ENCODE data around the gene DAD1.
"Not testable (repeated sequence)": the region's sequence is repeated elsewhere in the genome, so short reads cannot be mapped to it uniquely, and the experiment has no call there.

Gene DAD1

DNA sequence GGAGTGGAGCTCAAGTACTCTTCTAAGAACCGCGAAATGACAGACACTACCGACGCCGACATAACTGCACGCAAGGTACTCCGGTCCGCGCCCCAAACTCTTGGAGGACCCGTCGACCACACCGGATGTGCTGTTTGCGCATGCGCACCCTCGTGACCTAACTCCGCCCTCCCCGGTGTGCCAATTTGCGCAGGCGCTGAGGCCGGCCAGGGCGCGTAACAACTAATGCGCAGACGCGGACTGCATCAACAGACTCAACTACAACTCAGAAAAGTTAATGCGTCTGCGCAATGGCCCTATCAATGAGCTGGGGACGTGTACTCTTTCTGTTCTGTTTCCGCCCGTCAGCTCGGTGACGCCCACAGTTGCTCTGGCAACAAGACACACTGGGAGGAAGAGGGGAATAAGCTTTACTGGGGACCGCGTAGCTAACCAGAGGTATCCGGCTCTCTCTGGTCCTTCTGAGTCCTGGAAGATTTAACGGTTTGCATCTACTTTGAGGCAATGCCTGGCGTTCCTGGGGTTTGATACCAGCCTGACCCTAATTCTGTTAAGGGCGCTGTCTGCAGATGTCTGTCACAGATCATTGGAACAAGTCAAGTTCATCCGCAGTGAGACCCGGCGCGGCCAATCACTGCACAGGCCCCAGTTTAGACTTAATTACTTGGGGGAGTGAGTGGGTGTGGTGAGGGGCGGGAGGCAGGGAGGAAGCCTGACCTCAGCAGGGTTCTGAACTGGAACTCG lies at the start of gene DAD1:
Gene DAD1 (minus strand): TSS at position 129 of the 744 bp plus-strand sequence. CDS start 67 bp downstream, at position 62.
- peak; percentile 99 for DNase-seq

DNA sequence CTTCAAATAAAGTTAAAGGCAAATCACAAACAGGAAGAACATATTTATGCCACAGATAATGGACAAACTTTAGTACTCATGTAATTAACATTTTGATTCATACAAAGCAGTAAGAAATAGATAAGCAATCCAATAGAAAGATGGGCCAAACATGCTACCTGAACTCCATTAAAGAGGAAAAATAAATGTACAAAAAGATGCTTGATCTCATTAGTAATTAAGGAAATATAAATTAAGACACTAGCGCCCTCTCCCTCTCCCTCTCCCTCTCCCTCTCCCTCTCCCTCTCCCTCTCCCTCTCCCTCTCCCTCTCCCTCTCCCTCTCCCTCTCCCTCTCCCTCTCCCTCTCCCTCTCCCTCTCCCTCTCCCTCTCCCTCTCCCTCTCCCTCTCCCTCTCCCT lies 47.0 kb upstream of the DAD1 start:
- DNase-seq, result not testable (repeated sequence)

DNA sequence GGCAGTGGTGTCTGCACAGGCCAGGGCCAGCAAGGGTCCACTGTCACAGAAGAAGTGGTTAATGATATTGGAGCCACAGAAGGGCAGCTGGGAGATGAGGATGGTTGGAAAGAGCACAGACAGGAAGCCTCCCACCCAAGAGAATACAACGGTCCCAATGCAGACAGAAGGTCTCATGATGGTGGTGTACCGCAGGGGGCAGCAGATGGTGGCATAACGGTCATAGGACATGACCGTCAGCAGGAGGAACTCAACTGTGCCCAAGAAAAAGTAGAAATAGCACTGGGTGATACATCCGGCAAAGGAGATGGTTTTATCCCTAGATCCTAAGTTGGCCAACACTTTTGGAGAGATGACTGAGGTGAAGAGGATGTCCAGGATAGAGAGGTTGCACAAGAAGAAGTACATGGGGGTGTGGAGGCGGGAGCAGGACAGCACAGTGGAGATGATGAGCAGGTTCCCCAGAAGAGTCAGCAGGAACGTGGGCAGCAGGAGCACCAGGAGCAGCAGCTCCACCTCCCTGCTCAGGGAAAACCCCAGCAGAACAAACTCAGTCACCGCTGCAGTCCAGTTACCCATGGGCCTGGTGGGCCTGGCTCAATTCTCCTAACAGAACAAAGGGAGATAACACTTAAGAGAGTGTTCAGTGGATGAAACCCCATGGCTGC lies 45.3 kb upstream of the DAD1 start:
- no peak for DNase-seq

DNA sequence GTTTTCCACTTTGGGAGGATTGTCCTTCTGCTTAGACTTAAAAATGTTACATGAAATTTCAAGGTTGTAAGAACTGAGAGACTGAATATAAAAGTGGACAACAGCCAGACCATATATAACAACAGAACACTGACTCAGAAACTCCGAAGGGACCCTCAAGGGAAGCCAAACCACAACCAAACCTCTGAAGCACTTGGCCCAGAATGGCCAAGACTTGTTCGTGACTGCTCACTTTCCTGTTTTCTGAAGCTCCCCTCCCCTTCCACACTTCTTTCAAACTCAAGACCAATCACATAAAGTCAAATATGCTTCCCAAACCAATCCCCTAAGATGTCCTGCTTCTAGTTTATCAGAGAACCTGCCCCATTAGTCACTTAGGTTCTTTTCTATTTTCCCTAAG lies 41.5 kb upstream of the DAD1 start:
- no peak for DNase-seq

DNA sequence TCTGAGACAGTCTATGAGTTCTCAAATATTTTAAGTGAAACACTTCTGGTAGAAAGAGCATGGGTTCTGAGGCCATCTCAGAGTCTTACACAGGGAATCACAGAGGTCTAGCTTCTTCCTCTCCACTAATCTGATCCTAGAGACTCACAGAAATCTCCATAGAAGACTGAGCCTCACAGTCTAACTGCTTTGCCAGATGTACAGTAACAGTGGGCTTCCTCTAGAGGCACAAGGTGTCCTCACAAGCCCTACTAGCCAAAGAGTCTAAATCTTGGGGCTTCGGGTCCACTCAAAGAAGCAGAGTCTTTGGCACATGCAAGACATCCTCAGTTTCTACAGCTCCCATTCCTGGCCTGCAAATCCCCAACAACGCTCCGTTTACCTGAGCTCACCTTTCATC lies 41.0 kb upstream of the DAD1 start:
- DNase-seq, result no peak

DNA sequence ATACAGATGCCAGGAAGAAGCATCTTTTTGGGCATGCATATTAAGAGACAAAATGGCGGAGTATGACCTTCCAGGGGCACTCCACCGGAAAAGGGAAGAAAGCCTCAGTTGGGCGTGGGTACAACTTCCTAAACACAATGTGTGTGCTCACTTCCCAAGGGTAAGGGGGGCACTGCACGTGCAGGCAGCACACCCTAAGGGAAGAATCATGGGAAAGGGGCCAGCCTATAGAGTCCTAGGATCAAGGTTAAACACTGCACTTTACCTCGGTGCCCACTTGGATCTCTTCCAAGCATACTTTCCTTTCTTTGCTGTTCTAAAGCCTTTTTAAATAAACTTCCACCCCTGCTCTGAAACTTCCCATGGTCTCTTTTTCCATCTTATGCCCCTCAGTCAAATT lies 40.3 kb upstream of the DAD1 start:
- DNase-seq, result no peak

DNA sequence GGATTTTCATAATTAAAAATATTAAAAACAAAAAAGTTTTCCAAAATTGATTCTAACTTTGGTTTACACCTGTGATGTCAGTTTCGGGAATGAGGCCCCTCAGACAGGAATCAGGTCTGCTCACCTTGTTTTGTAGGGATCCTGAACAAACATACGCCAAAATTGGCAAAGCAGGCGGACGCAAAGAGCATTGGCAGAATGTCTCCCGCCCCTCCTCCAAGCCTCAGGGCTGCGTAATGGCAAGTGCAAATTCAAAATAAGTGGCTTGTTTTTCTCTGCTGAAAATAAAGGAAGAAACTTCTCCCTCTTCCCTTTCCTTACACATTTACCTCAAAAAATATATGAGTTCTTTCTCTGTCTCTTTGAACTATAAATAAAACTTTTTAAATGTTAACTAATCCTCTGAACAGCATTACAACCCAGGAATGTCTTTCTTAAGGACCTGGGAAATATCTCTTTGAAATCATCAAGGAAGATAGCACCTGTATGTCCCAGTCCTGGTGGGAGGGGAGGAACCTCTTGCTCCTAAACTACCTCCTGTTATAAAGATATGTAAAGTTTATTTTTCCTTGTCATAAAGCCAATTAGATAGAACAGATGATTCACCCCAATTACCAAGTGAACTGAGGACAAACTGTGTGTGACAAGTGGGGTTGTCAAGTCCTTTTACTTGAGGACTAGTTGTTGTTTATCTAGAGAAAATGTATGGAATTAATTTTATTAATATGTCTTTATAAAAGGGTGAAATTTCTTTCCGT lies 38.7 kb upstream of the DAD1 start:
- no peak for DNase-seq

DNA sequence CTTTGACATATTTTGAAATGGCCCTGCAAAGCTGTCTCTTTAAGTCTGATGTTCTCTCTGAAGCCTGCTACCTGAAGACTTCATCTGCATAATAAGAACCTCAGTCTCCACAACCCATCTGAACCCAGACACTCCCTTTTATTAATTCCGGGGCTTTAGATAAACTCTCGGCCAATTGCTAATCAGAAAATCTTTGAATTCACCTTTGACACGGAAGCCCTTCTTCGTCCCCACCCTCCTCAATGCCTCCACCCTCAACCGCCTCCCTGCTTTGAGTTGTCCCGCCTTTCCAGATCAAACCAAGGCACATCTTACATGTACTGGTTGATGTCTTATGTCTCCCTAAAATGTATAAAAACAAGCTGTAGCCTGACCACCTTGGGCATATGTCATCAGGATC lies 37.6 kb upstream of the DAD1 start:
- no peak for DNase-seq

DNA sequence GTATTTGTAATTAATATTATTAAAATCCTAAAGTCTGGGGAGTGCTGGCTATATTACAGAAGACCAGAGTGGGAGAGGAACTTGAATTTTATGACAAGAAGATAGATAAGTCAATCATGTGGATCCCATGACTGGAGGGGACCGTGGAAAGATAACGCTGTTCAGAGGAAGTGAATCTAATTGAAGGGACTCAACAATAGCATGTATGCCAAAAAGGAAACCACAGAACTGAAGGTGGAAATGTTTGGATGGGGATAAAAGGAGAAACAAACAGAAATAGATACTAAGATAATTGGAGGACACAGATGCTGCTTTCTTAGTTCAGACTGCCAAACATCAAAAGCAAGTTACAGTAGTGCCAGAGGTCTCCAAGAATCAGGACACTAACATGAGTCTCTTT lies 34.0 kb upstream of the DAD1 start:
- DNase-seq, result no peak

DNA sequence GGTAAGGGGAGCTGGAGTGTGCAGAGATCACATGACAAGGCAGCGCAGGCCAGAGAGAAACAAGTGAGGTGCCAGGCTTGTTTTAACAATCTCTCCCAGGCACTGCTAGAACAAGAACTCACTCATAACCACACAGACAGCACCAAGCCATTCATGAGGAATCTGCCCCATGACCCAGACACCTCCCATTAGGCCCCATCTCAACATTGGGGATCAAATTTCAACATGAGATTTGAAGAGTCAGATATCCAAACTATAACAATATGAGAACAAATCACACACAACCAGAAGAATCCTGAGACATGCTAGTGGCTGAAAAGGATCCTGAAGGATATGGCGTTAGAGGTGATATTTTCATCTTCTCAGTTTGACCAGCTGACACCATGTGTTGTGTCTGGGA lies 33.2 kb upstream of the DAD1 start:
- no peak for DNase-seq

DNA sequence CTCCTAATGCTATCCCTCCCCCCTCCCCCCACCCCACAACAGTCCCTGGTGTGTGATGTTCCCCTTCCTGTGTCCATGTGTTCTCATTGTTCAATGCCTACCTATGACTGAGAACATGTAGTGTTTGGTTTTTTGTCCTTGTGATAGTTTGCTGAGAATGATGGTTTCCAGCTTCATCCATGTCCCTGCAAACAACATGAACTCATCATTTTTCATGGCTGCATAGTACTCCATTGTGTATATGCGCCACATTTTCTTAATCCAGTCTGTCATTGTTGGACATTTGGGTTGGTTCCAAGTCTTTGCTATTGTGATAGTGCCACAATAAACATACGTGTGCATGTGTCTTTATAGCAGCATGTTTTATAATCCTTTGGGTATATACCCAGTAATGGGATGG lies 26.7 kb upstream of the DAD1 start:
- not testable (repeated sequence) for DNase-seq

DNA sequence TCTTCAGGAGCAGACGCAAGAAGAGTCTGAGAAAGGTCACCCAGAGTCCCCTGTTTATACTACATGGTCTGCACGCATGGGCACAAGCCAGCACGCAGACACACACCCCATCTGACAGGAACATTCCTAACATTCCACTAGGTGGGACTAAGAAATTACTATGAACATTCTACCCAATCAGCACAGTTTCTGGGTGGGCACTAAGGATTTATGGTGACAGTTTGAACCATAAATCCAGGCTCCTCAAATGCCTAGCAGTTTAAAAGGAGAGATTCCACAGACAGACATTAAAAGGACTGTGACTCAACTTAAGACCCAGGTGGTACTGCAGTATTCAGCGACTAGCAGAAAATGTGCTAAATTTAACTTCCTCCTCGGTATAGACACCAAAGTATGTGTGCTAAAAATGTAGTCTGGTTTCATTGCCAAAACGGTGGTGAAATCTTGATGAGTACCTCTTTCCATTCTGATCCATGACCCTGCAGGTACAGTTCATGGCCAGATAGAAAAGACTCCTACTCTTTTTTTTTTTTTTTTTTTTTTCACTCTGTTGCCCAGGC lies 25.3 kb upstream of the DAD1 start:
- no peak for DNase-seq

DNA sequence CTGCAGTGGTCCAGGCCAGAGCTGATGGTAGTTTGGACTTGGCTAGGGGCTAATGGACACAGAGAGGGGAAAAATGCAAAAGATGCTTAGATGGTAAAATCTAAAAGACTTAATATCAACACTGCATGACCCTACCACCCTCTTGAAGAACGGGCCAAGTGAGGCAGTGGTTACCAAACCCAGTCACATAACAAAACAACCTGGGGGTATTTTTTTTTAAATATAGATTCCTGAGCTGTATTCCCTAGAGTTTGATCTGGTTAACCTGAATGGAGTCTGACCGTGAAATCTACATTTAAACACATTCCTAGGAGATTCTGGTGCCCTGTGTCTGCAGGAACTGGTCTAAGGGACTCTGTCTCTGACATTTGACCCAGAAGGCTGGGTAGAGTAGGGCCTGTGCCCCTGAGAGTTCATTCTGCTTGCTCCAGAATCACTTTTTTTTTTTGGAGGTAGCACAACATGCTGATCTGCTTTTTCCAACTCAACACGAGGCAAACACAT lies 24.8 kb upstream of the DAD1 start:
- no peak for DNase-seq

DNA sequence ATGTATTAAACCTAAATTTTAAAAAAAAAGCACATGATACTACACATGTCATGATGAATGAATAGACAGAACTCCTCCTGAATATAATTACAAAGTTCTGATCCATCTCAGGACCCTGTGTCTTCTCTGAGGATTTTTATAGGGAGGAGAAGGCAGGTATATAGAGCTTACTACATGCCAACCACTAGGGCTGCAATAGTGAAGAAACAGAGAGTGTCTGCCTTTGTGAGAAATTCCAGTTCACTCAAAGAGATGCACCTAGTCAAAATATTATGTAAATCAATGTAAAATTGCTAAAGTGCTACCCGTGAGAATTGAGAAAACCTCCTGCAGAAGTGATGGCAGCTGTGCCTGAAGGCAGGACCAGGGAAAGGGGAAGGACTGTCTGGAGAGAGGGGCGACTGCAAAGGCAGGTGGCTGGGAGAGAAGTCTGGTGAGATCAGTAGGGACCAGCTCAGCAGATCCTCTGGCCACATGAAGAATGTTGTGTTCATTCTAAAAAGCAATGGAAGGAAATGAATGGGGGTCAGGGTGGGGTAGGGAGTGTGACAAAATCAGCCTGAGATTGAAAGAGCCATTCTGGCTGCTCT lies 24.2 kb upstream of the DAD1 start:
- no peak for DNase-seq

DNA sequence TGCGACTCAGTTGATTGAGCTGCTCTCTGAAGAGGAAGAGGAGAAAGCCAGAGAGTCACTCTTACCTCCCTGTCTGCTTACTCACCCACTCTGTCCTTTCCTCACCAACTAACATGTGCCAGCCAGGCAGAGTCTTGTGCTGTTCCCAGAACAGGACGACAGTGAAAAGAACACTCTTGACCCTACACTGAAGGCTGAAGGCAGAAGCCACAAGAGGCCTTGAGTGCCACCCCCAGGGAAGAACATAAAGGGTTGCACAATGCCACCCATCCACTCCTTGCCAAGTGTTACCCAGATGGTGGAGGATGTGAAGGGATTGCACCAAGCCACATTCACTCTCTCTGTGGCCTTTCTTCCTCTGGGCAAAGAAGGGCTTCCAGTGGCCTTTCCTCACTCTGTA lies 21.9 kb upstream of the DAD1 start:
- no peak for DNase-seq

DNA sequence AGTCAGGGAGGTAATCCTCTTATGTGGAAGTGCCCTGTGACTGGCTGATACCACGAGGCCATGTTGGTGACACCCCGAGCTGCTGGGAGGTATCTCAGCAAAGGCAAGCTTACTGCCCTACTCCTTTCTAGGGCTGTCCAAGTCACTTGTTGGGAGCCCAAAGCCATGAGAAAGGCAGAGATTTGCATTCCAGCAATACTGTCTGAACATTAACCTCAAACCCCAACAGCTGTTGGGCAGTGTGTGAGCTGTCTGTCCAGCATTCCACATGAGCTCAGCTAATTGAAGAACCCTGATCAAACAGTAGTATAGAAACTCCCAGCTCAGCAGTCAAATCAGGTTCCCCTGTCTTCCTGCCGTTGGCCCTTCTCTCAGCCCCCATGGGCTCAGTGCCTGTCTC lies 18.3 kb upstream of the DAD1 start:
- DNase-seq, result no peak

DNA sequence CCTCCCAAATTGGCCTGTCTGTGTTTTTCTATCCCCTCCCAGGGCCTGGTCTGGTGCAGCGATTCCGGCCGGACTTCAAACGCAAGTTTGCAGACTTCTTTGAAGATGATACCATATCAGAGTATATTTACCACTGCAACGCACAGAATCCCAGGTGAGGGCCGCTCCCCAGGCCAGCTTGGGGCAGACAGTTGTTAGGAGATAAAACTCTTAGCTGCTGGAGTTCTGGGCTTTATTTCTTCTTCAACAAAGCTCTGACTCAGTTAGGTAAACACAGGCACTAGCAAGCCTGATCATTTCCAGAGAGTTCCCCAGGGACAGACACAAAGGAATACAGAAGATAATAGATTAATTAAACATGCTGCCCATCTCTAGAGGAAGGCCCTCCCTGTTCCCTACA lies 17.4 kb upstream of the DAD1 start:
- no peak for DNase-seq

DNA sequence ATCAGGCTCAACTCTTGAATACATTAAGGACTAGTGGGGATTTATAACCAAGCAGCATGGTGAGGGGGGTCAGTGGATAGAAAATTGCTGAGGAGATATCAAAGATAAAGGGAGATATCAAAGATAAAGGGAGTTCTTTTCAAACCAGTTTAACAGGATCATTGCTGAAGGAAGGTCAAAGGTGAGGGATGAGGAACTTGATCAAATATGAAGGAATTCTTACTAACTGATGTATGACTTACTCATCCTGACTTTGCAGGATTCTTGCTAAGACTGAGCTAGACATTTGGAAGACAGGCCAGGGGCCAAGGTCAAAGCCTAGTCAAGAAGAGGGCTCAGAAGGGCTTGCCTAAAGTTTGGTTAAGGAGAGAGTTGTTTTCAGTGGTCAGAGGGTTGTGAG lies 13.8 kb upstream of the DAD1 start:
- DNase-seq, result no peak

DNA sequence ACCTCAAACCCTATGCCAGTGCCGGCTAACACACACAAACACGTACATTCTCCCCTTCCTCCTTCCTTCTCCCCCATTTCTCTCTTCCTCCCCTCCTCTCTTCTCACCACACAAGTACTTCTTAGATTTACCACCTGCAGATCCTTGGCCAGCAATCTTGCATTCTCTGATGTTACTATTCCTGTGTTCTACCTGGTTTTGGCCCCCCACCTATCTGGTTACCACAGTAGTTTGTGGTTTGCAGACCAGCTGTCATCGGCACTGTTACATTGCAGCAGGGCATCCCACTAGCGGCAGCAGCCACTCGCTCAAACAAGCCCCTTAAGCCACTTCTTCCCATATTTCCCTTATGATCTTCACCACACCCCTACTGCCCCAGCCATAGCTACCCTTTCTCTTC lies 13.0 kb upstream of the DAD1 start:
- no peak for DNase-seq

DNA sequence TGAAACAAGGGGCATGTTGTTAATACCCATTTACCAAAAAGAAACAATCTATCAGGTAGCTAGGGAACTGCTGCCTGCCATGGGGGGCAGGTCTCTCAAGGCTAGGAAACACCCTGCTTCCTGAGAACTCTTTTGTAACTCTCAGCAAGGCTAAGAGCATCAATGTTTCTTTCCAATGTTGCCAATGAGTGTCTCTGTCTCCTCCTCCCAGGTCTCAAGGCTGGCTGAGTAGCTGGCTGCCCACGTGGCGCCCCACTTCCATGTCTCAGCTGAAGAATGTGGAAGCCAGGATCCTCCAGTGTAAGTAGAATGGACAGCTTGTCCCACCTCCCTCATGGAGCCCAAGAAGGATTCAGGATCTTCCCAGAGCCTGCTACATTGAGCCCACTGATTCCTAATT lies 12.4 kb upstream of the DAD1 start:
- DNase-seq, result no peak

DNA sequence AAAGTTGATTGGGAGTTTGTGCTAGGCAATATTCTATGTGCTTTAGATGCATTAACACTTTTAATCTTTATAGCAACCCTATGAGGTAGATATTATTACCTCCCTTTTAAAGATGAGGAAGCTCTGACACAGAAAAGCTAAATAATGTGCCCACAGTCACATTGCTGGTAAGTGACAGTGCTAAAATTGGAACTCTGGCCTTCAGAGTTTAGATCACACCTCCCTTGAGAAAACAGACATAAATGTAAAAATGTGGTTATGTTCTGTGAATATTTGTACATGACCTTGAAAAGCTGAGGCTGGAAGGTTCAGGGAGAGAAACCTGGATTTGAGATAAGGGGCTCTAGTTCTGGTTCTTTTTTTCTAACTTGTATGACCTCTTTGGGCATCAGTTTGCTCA lies 11.0 kb upstream of the DAD1 start:
- DNase-seq, result no peak

DNA sequence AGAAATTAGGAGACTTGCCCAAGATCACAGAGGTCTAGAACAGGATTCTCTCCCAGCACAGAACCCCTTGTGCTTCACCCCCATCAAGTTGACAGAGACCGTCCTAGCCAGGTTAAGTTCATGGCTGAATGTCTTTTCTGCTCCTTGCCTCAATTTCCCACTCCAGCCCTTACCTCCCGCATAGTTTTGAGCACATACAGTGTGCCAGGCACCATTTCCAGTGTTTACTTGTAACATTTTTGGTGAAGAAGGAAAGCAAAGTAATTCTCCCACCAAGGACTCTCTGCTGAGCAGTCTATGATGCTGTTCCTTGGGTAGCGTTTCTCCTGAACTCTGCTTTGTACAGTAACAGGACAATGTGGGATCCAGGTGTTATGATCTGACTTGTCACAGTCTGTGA lies 10.3 kb upstream of the DAD1 start:
- no peak for DNase-seq

DNA sequence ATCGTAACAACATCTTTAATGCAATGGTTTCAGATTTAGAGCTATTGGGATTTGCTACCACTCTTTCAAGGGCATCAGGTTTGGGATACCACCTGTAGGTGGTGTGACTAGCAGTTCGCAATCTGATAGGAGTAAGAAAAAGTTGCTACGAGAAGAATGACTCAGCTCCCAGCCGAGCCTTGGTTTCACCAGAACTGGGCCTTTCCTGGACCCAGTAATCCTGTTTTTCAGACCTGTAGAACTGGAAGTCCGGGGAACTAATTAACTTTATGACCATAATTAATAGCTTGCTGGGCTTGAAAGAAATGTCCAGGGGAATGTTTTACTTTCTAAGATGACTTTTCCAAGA lies 9.8 kb upstream of the DAD1 start:
- no peak for DNase-seq

Data from NCI-H1092 (cell line).